GM21737 (cell line): Measurements from ENCODE around the gene KIF26B.
"Not testable (repeated sequence)": the region's sequence is repeated elsewhere in the genome, so short reads cannot be mapped to it uniquely, and the experiment has no call there.

Experiments used
- ATAC-seq: cut with Tn5 transposase; IDR thresholded peaks from one replicate; pipeline ENCODE4 v1.9.1; 2021; ENCODE audit warnings: mild to moderate bottlenecking, moderate library complexity; ENCODE audit not compliant: unreplicated experiment

The KIF26B gene

GRCh38 chr1:245378311-245378722, 223.5 kb downstream of the KIF26B start:
- no peak for ATAC-seq

GRCh38 chr1:245378745-245379144, 224.0 kb downstream of the KIF26B start:
- no peak for ATAC-seq

GRCh38 chr1:245380790-245381535, 226.2 kb downstream of the KIF26B start:
- ATAC-seq, result no peak

GRCh38 chr1:245382981-245383380, 228.2 kb downstream of the KIF26B start:
- no peak for ATAC-seq

- no peak for ATAC-seq
Measured at GRCh38 chr1:245383396-245384330, 228.9 kb downstream of the KIF26B start.

- ATAC-seq, result no peak
Measured at GRCh38 chr1:245386297-245386971, 231.6 kb downstream of the KIF26B start.

- ATAC-seq, result no peak
Measured at GRCh38 chr1:245388687-245389086, 233.9 kb downstream of the KIF26B start.

GRCh38 chr1:245389873-245390272, 235.1 kb downstream of the KIF26B start:
- ATAC-seq, result no peak

- ATAC-seq, result no peak
Measured at GRCh38 chr1:245390975-245391374, 236.2 kb downstream of the KIF26B start.

- ATAC-seq, result no peak
Measured at GRCh38 chr1:245393694-245394093, 238.9 kb downstream of the KIF26B start.

GRCh38 chr1:245395680-245396079, 240.9 kb downstream of the KIF26B start:
- ATAC-seq, result no peak

GRCh38 chr1:245396615-245397014, 241.8 kb downstream of the KIF26B start:
- ATAC-seq, result no peak

- ATAC-seq, result no peak
Measured at GRCh38 chr1:245397771-245398170, 243.0 kb downstream of the KIF26B start.

GRCh38 chr1:245398180-245398579, 243.4 kb downstream of the KIF26B start:
- no peak for ATAC-seq

- ATAC-seq, result no peak
Measured at GRCh38 chr1:245401881-245402587, 247.2 kb downstream of the KIF26B start.

GRCh38 chr1:245402998-245403397, 248.2 kb downstream of the KIF26B start:
- ATAC-seq, result not testable (repeated sequence)

- no peak for ATAC-seq
Measured at GRCh38 chr1:245404527-245404926, 249.7 kb downstream of the KIF26B start.

GRCh38 chr1:245404952-245405351, 250.2 kb downstream of the KIF26B start:
- ATAC-seq, result no peak

GRCh38 chr1:245406426-245406825, 251.6 kb downstream of the KIF26B start:
- no peak for ATAC-seq

GRCh38 chr1:245407983-245408382, 253.2 kb downstream of the KIF26B start:
- no peak for ATAC-seq
